CD4-positive, alpha-beta T cell treated with Interleukin-17A for 4 hours (primary cell): ENCODE results near the gene RNASEL.

Source experiments
- DNase-seq: peaks from one replicate; pipeline ENCODE4 v3.0.0-alpha.2; 2020; ENCODE audit warnings: mixed read lengths

RNASEL gene

DNA sequence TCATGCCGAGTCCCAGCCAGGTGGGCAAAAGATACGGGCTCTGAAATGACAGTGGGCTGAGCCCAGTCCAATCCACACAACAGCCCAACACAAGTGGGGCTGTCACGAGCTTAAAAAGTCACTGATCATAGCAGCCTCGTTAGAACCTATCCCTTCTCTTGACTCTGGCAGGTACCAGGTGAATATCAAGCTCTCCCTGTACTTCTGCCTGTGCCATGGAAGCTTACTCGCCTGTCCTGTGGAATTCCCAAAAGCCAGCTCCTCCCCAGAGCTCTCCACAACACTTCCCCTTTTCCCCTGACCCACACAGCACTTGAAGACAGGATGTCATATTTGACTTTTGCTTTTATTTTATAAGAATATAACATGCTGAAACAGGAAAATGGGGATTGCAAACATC, 9.2 kb upstream of the RNASEL start:
- DNase-seq, result no peak

DNA sequence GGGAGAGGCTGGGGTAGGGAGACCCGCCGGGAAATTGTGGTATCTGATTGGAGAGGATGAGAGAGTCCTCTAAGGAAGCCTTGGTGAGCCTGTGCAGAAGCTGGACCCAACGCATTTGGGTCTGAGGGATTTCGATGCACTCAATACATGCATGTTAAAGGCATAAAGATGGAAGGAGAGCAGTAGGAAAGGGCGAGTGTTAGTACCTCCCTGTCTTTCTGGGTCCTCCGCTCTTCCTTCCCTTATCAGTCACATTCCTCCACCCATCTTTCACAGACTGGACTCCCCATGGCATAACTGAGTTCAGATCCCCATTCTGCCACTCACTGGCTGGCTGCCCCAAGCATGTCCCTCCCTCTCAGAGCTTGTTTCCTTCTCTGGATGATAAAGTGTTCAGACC, 7.9 kb upstream of the RNASEL start:
- no peak for DNase-seq

DNA sequence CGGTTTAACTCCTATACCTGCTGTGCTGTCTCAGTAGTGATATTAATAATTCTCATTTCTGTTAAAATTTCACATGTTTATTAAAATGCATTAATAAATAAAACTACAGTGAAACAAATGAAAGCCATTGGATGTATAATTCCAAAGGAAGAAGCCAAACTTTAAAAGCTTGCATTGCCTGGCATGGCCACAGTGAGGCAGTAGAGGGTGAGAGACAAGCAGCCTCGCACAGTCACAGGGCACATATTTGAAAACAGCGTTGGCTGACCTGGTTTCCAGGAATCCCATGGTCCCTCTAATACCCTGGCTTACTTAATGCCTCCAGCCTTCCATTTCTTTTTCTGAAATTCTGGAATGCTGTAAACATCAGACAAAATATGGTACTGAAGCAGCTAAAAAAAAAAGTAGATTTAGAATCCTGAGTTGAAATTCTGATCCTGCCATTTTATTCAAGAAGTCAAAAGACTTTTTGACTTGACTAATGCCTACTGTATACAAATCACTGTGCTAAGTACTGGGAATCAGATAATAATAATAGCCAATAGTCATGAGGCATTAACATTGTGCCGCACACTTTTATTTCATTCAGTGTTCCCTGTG, 6.7 kb upstream of the RNASEL start:
- peak; percentile 76 for DNase-seq

DNA sequence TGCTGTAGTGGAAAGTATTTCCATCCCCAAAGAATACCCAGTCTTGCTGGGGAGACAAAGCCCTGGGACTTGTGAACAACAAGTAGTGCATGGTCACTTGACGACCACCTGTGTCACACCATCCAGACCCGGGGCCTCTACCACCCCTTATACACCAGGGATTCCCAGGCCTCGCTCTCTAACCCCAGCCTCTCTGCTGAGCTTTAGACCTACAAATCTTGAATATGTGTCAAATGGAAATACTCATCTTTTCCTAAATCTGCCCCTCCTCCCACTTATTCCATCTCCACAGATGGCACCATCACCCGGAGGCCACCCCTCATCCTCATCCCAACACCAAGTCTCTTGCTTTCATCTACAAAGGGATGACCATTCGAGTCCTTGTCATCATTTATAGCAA, 875 bp upstream of the RNASEL start:
- DNase-seq, result no peak

DNA sequence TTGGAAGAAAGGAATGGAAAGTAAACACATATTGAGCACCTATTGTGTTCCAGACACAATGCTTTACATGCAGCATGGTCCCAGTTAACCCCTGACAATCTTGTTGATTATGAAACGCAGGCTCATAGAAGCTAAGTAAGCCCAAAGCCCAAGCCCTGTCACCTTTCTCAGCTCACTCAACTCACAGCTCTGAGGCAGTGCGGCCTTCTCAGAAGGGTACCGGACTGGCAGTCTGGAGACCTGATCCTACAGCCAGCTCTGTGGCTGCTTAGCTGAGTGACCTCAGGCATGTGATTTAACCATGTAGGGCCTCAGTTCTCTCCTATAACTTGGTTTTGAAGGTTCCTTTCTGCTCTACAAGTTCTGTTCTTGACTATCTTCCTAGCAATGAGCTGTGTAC, 464 bp upstream of the RNASEL start:
- no peak for DNase-seq

DNA sequence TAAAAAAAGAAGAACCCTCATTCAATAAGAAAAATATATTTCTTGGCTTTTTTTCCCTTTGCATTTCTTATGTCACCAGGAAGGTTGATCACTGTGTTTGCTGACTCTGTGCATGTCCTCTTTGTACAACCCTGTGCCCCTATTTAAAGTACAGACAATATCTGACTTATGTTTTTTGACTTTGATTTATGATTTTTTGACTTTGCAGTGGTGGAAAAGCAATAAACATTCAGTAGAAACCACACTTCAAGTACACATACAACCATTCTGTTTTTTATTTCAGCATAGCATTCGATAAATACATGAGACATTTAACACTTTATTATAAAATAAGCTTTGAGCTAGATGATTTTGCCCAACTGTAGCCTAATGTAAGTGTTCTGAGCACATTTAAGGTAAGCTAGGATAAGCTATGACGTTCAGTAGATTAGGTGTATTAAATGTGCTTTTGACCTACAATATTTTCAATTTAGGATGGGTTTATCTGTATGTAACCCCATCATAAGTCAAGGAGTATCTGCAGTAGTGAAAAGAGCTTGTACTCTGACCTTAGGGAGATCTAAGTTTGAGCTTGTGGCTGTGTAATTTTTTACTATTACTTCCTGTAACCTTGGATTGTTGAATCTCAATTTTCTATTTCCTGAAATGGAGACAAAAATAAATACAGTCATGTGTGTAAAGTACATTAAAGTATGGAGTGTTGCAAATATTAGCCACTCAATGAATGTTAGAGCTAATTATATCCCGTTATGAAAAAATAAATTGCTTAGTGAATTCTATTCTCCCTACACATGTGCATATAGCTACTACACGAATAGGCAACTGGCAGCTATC, 1.2 kb downstream of the RNASEL start:
- no peak for DNase-seq

GRCh38 chr1:182587093-182587492, 2.0 kb downstream of the RNASEL start:
- DNase-seq, result no peak

- DNase-seq, result no peak
Observed at GRCh38 chr1:182586380-182586779, 2.7 kb downstream of the RNASEL start.

DNA sequence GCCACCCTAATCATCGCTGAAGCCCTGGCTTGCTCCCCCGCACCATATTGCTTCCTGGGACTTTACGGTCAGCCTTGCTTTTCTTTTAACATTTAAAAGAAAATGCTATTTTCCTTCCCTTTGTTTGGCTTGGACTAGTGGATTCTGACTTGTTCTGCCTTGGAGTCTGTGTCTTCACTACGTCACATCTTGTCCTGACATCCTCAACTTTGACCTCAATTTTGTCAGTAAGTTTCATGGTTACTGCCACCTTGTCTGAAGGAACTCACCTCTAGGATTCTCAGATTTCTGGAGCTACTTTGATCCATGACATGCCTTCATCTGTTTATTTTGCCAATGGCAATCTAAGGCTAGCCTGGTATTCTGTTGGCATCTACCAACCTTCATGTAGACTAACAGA, 4.3 kb downstream of the RNASEL start:
- DNase-seq, result no peak

- no peak for DNase-seq
Observed at GRCh38 chr1:182580736-182581135, 8.3 kb downstream of the RNASEL start.

GRCh38 chr1:182575540-182576149, 13.4 kb downstream of the RNASEL start:
- no peak for DNase-seq

DNA sequence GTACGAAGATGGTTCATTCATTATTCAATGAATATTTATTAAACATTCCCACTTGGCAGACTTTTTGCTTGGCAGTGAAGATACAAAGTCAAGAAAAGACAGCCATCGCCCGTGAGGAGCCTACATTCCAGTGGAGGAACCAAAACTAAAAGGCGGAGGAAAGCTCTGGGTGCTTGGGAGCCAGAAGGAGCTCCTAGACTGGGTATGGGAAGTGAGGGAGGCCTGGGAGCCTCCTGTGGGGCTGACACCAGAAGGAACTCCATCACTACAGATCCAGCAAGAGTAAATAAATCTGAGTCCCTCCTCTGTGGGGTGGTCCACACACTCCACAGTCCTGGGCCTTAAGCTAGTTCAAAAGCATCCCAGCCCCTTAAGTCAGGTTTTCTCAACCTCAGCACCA, 14.9 kb downstream of the RNASEL start:
- no peak for DNase-seq

DNA sequence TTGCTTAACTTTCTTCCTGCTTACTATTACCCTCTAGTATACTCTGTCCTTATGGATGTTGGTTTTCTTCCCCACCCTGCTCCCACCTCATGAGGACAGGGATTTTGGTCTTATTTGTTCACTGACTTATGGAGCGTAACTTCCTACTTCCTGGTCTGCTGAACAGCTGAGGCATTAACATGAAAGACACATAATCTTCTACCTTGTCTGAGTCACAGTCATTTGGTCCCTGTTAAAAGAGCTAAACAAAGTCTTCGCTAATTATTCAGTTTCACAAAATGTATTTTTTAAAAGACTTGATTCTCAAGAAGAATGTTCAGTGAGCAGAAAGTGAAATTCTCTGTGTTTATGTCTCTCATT, 18.5 kb downstream of the RNASEL start:
- DNase-seq, result no peak

- DNase-seq, result no peak
Observed at GRCh38 chr1:182569939-182570610, 19.0 kb downstream of the RNASEL start.

DNA sequence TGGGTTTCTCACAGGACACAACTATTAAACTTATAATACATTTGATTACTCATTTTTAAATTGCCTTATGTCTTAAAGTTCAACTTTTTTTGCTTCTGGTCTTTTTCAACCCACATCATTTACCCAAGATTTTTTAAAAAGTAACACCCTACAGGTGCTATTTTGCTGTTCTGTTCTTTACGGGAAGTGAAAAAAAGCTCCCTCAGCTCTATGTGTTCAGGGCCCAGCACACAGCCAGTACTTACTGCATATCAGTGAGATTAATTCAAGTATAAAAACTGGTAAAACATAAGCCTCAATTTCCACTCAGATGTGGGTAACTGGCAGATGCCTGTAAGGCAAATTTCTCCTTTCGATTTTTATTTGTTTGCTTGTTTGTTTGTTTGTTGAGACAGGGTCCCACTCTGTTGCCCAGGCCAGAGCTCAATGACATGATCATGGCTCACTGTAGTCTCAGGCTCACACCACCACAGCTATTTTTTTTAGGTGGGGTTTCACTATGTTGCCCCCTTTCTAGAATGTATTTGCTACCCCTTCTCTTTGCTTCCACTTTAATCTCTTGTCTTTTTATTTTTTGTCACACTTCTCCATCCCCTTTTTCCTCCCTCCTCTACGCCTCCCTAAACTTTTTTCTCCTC, 20.3 kb downstream of the RNASEL start:
- DNase-seq, result no peak

- DNase-seq, result no peak
Observed at GRCh38 chr1:182567629-182568028, 21.4 kb downstream of the RNASEL start.

- no peak for DNase-seq
Observed at GRCh38 chr1:182565537-182565936, 23.5 kb downstream of the RNASEL start.

DNA sequence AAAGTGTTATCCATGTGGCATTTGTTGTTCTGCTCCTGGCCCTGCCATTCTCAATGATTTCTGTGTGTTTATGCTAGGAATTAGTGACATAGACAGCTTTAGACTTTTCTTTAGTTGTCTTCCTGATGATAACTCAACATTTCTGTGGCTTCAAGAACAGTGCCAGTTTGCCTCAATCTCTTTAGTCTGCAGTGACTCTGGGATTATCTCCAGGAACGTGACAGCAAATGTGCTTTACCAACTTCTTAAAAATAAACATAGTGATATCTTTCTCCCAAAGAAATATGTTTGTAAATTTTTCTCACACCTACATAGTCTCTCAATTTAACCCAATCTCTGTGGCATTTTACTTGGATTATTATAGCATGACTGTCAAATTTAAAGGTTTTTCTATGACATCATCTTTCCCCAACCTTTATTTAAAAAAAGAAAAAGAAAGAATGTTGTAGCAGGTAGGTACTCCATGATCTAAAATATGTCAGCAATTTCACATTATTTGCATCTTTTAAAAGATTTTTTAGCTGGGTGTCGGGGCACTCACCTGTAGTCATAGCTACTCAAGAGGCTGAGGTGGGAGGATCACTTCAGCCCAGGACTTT, 24.6 kb downstream of the RNASEL start:
- no peak for DNase-seq

DNA sequence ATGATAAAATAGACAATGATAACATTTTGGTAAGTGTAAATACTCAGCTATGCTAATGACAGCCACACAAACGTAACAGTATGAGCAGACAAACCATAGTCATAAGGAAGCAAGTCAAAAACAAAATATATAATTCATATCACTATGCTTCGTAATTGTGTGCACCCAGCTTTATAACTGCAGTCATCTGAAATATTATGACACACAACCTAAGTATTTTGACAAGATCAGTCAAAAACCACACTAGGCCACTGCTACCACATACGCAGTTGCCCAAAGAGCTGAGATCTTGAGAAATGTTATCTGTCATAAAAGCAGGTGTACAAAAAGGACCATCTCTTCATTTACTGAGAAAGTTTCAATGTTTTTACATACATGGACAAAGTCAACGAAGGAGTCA, 26.0 kb downstream of the RNASEL start:
- no peak for DNase-seq

GRCh38 chr1:182561456-182561855, 27.6 kb downstream of the RNASEL start:
- DNase-seq, result no peak

- DNase-seq, result no peak
Observed at GRCh38 chr1:182560392-182560984, 28.6 kb downstream of the RNASEL start.

DNA sequence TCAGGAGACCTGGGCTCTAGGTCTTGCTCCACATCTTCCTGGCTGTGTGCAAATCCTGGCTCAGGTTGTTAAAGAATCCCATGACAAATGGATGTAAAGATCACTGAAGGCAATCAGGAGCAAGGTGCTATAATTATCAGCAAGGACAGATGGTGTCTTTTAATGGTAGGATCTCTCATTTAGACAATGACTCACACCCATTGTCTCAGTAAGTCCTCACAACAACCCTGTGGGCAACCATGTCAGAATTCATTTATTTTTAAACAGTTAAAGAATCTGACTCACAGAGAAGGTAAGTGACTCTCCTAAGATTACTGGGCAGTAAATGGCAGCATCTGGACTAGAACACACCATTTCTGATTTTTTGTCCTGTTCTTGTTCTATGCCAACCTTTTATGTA, 32.8 kb downstream of the RNASEL start:
- DNase-seq, result no peak
